AG09309 (cell line): ENCODE measurements around the gene SERHL2.
"Not testable (repeated sequence)": the region's sequence is repeated elsewhere in the genome, so short reads cannot be mapped to it uniquely, and the experiment has no call there.

Experiments
- DNase-seq: peaks from one replicate; pipeline ENCODE4 v3.0.0-alpha.2; 2010; ENCODE audit warnings: low read depth
- H3K4me3 ChIP-seq: 2 replicates; pipeline ENCODE4 v1.5.1; 2011; ENCODE audit warnings: mild to moderate bottlenecking, low read depth, low read length, moderate library complexity; ENCODE audit not compliant: control insufficient read depth
- CTCF ChIP-seq: IDR thresholded peaks from 2 replicates; pipeline ENCODE4 v1.5.1; 2011; ENCODE audit warnings: mild to moderate bottlenecking, low read depth, low read length, inconsistent platforms; ENCODE audit not compliant: insufficient read depth, control insufficient read depth; ENCODE audit errors: missing control alignments

The SERHL2 gene

GRCh38 chr22:42549331-42550060 is 4.3 kb upstream of the SERHL2 start:
- no peak overlapping the region for H3K4me3 ChIP-seq
- no peak for DNase-seq
- TF ChIP-seq CTCF, result no peak

- not testable (repeated sequence) for H3K4me3 ChIP-seq, DNase-seq
Measured at GRCh38 chr22:42552294-42552647, 1.5 kb upstream of the SERHL2 start.

- TF ChIP-seq CTCF, result no peak
- DNase-seq, result no peak
- no peak overlapping the region for H3K4me3 ChIP-seq
Measured at GRCh38 chr22:42560381-42560780, 6.6 kb downstream of the SERHL2 start.

GRCh38 chr22:42560781-42561180 is 7.0 kb downstream of the SERHL2 start:
- peak; percentile 52 for TF ChIP-seq CTCF
- no peak for DNase-seq
- H3K4me3 ChIP-seq, result no peak overlapping the region

GRCh38 chr22:42561856-42562255 is 8.1 kb downstream of the SERHL2 start:
- H3K4me3 ChIP-seq, result no peak overlapping the region
- TF ChIP-seq CTCF, result no peak
- no peak for DNase-seq

GRCh38 chr22:42562279-42562678 is 8.5 kb downstream of the SERHL2 start:
- TF ChIP-seq CTCF, result no peak
- H3K4me3 ChIP-seq, result no peak overlapping the region
- DNase-seq, result no peak

GRCh38 chr22:42562684-42563083 is 8.9 kb downstream of the SERHL2 start:
- no peak overlapping the region for H3K4me3 ChIP-seq
- TF ChIP-seq CTCF, result no peak
- DNase-seq, result no peak

- not testable (repeated sequence) for DNase-seq, H3K4me3 ChIP-seq
Measured at GRCh38 chr22:42563943-42564342, 10.2 kb downstream of the SERHL2 start.
